Chondrocyte (in vitro differentiated cells): ENCODE results near the gene PRDM9. TPM values are rescaled to one million over a fixed set of nuclear protein-coding genes. Genes with fewer than 3 reads are reported as not detected.

Source experiments
- DNase-seq: peaks from one replicate; pipeline ENCODE4 v3.0.0; 2021; ENCODE audit warnings: mixed read lengths, low spot score
- H3K27ac Mint-ChIP-seq: one replicate; pipeline ENCODE4 v1.8.0; 2021; ENCODE audit warnings: mild to moderate bottlenecking, moderate library complexity, mixed read lengths; ENCODE audit not compliant: unreplicated experiment
- H3K27me3 Mint-ChIP-seq: 2 replicates; pipeline ENCODE4 v1.8.0; 2021; ENCODE audit warnings: low read depth, mixed read lengths
- H3K36me3 Mint-ChIP-seq: 2 replicates; pipeline ENCODE4 v1.8.0; 2021; ENCODE audit warnings: low read depth, mixed read lengths
- H3K4me1 Mint-ChIP-seq: 2 replicates; pipeline ENCODE4 v1.8.0; 2021; ENCODE audit warnings: low read depth, mild to moderate bottlenecking, mixed read lengths
- H3K4me3 Mint-ChIP-seq: one replicate; pipeline ENCODE4 v1.8.0; 2021; ENCODE audit warnings: mild to moderate bottlenecking, moderate library complexity, mixed read lengths; ENCODE audit not compliant: unreplicated experiment
- H3K9me3 Mint-ChIP-seq: 2 replicates; pipeline ENCODE4 v1.8.0; 2021; ENCODE audit warnings: low read depth, mixed read lengths
- CTCF ChIP-seq: fragments of 200-600 bp; sonication (generic); IDR thresholded peaks from 2 replicates; pipeline ENCODE4 v1.5.0; 2021; ENCODE audit warnings: antibody characterized with exemption, mild to moderate bottlenecking, moderate library complexity
- total RNA-seq: library from RNA; stranded (reverse); gene quantifications from 3 replicates; pipeline ENCODE4 v1.2.1, GENCODE V29; 2021

The PRDM9 gene
- total RNA-seq, 1 donor from 2014 or later: not detected

- TF ChIP-seq CTCF: no peak
- no peak for DNase-seq
- Mint-ChIP-seq H3K4me3 (no peak overlapping the region), H3K9me3 (peaks cover 4% of the 10 kb centered on the region), H3K27me3 (no peaks in the 10 kb centered on the region), H3K36me3 (no peaks in the 10 kb centered on the region), H3K27ac (no peak overlapping the region), H3K4me1 (peaks cover 4% of the 10 kb centered on the region)
Measured at GRCh38 chr5:23468658-23469057, 38.8 kb upstream of the PRDM9 start.

DNA sequence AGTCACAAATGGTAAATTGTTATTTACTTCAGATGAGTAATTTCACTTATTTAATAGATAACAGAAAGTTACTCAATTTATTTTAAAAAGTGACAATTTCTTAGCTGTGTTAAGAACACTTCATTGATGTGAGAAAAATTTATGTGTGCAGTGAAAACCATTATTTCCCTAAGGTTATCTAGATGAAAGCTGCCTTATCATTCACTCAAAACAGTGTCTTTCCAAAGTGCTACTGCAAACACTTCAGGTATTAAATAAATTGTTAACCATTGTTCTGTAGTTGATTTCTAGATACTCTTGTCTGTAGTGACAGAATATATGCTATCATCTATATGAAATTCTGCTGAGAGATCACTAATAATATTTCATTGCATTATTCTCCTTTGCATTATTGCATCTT lies 33.5 kb upstream of the PRDM9 start:
- Mint-ChIP-seq H3K36me3 (no peaks in the 10 kb centered on the region), H3K4me1 (no peaks in the 10 kb centered on the region), H3K27me3 (no peaks in the 10 kb centered on the region), H3K9me3 (peaks cover 3% of the 10 kb centered on the region), H3K27ac (no peak overlapping the region), H3K4me3 (no peak overlapping the region)
- DNase-seq: no peak
- no peak for TF ChIP-seq CTCF

GRCh38 chr5:23474315-23474714 lies 33.1 kb upstream of the PRDM9 start:
- H3K27ac Mint-ChIP-seq: no peak overlapping the region
- H3K4me3 Mint-ChIP-seq: no peak overlapping the region
- no peak for TF ChIP-seq CTCF
- no peaks in the 10 kb centered on the region for H3K27me3 Mint-ChIP-seq
- no peak for DNase-seq
- no peaks in the 10 kb centered on the region for H3K4me1 Mint-ChIP-seq
- H3K36me3 Mint-ChIP-seq: no peaks in the 10 kb centered on the region
- H3K9me3 Mint-ChIP-seq: peaks cover 3% of the 10 kb centered on the region

GRCh38 chr5:23476580-23476979 lies 30.8 kb upstream of the PRDM9 start:
- no peaks in the 10 kb centered on the region for H3K27me3 Mint-ChIP-seq
- no peak for DNase-seq
- no peak overlapping the region for H3K27ac Mint-ChIP-seq
- no peak overlapping the region for H3K4me3 Mint-ChIP-seq
- no peaks in the 10 kb centered on the region for H3K36me3 Mint-ChIP-seq
- H3K9me3 Mint-ChIP-seq: peaks cover 3% of the 10 kb centered on the region
- H3K4me1 Mint-ChIP-seq: no peaks in the 10 kb centered on the region
- no peak for TF ChIP-seq CTCF

DNA sequence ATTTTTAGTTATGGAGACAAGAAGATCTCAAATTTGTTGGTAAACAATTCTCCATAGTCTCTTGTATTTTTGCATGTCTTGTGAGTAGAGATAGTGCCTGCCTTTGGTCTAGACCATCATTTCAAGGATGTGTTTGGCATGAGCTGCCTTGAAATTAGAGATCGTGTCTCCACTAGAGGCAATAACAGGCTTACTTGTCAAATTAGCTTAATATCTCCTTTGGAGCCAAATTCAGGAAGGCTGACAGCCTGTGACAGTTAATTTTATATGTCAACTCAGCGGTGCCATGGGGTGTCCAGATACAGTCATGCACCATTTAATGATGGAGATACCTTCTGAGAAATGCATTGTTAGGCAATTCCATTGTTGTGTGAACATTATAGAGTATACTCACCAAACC lies 24.8 kb upstream of the PRDM9 start:
- no peak overlapping the region for H3K27ac Mint-ChIP-seq
- DNase-seq: no peak
- H3K36me3 Mint-ChIP-seq: no peaks in the 10 kb centered on the region
- H3K4me1 Mint-ChIP-seq: no peaks in the 10 kb centered on the region
- peaks cover 14% of the 10 kb centered on the region for H3K9me3 Mint-ChIP-seq
- no peak overlapping the region for H3K4me3 Mint-ChIP-seq
- no peaks in the 10 kb centered on the region for H3K27me3 Mint-ChIP-seq
- TF ChIP-seq CTCF: no peak
